Activated T-helper 2 cell treated with anti-CD3 and anti-CD28 coated beads, Interferon-gamma antibody, Interleukin-2, Interleukin-4, amounts not matched to agents 10 μg/mL and 5 μg/mL and 100 μg/mL, durations not matched to agents 14 hours and 24 hours and 36 hours (primary cell): ENCODE data around the gene RPLP1. TPM values are rescaled to one million over a fixed set of nuclear protein-coding genes. Genes with fewer than 3 reads are reported as not detected.

Source experiments
- DNase-seq: peaks from one replicate; pipeline ENCODE4 v3.0.0; 2021; ENCODE audit warnings: low spot score
- H3K27ac Mint-ChIP-seq: one replicate; pipeline ENCODE4 v1.8.0; 2021; ENCODE audit warnings: mixed read lengths
- H3K27me3 Mint-ChIP-seq: one replicate; pipeline ENCODE4 v1.8.0; 2021; ENCODE audit warnings: low read depth, mixed read lengths
- H3K36me3 Mint-ChIP-seq: one replicate; pipeline ENCODE4 v1.8.0; 2021; ENCODE audit warnings: low read depth, mixed read lengths
- H3K4me1 Mint-ChIP-seq: one replicate; pipeline ENCODE4 v1.8.0; 2021; ENCODE audit warnings: low read depth, mixed read lengths
- H3K4me3 Mint-ChIP-seq: one replicate; pipeline ENCODE4 v1.8.0; 2021; ENCODE audit warnings: low read depth, mild to moderate bottlenecking, moderate library complexity, mixed read lengths
- H3K9me3 Mint-ChIP-seq: one replicate; pipeline ENCODE4 v1.8.0; 2021; ENCODE audit warnings: mixed read lengths
- intact Hi-C: fragments of 100-400 bp; cut with micrococcal nuclease; formaldehyde crosslinking; loops from one replicate; pipeline ENCODE4 v1.15.1; 2023
- total RNA-seq: library from RNA; stranded (reverse); gene quantifications from 2 replicates; pipeline ENCODE4 v1.2.3, GENCODE V29; 2022

The RPLP1 gene
- total RNA-seq, 1 donor from 2014 or later = 1,844 TPM

- Mint-ChIP-seq H3K4me3 (no peak overlapping the region), H3K4me1 (peaks cover 7% of the 10 kb centered on the region), H3K9me3 (peaks cover 5% of the 10 kb centered on the region), H3K36me3 (no peaks in the 10 kb centered on the region), H3K27me3 (no peaks in the 10 kb centered on the region), H3K27ac (no peak overlapping the region)
- intact Hi-C loops = no loop called here
- DNase-seq = no peak
Measured at GRCh38 chr15:69496001-69496400, 43.4 kb downstream of the RPLP1 start.

- intact Hi-C loops = no loop called here
- Mint-ChIP-seq H3K36me3 (no peaks in the 10 kb centered on the region), H3K4me1 (peaks cover 7% of the 10 kb centered on the region), H3K4me3 (no peak overlapping the region), H3K9me3 (no peaks in the 10 kb centered on the region), H3K27me3 (no peaks in the 10 kb centered on the region), H3K27ac (no peak overlapping the region)
- no peak for DNase-seq
Measured at GRCh38 chr15:69497076-69497475, 44.5 kb downstream of the RPLP1 start.

GRCh38 chr15:69497667-69498066 is 45.0 kb downstream of the RPLP1 start:
- intact Hi-C loops = no loop called here
- no peaks in the 10 kb centered on the region for H3K36me3 Mint-ChIP-seq
- DNase-seq = no peak
- peaks cover 7% of the 10 kb centered on the region for H3K4me1 Mint-ChIP-seq
- H3K4me3 Mint-ChIP-seq = no peak overlapping the region
- H3K27me3 Mint-ChIP-seq = no peaks in the 10 kb centered on the region
- H3K9me3 Mint-ChIP-seq = no peaks in the 10 kb centered on the region
- no peak overlapping the region for H3K27ac Mint-ChIP-seq

- H3K27me3 Mint-ChIP-seq = no peaks in the 10 kb centered on the region
- H3K9me3 Mint-ChIP-seq = no peaks in the 10 kb centered on the region
- peaks cover 7% of the 10 kb centered on the region for H3K4me1 Mint-ChIP-seq
- DNase-seq = no peak
- H3K36me3 Mint-ChIP-seq = no peaks in the 10 kb centered on the region
- H3K27ac Mint-ChIP-seq = no peak overlapping the region
- no peak overlapping the region for H3K4me3 Mint-ChIP-seq
- intact Hi-C loops = no loop called here
Measured at GRCh38 chr15:69498282-69498681, 45.7 kb downstream of the RPLP1 start.

GRCh38 chr15:69498987-69499386 is 46.4 kb downstream of the RPLP1 start:
- no peak for DNase-seq
- no peaks in the 10 kb centered on the region for H3K36me3 Mint-ChIP-seq
- H3K4me1 Mint-ChIP-seq = peaks cover 7% of the 10 kb centered on the region
- H3K4me3 Mint-ChIP-seq = no peak overlapping the region
- no peaks in the 10 kb centered on the region for H3K9me3 Mint-ChIP-seq
- H3K27ac Mint-ChIP-seq = no peak overlapping the region
- H3K27me3 Mint-ChIP-seq = no peaks in the 10 kb centered on the region
- intact Hi-C loops = no loop called here

GRCh38 chr15:69499521-69500211 is 47.0 kb downstream of the RPLP1 start:
- H3K27me3 Mint-ChIP-seq = peaks cover 2% of the 10 kb centered on the region
- no peak overlapping the region for H3K4me3 Mint-ChIP-seq
- H3K27ac Mint-ChIP-seq = no peak overlapping the region
- H3K9me3 Mint-ChIP-seq = no peaks in the 10 kb centered on the region
- DNase-seq = no peak
- peaks cover 7% of the 10 kb centered on the region for H3K4me1 Mint-ChIP-seq
- no peaks in the 10 kb centered on the region for H3K36me3 Mint-ChIP-seq
- intact Hi-C loops = no loop called here

- no peak for DNase-seq
- Mint-ChIP-seq H3K27ac (no peak overlapping the region), H3K36me3 (no peaks in the 10 kb centered on the region), H3K4me3 (no peak overlapping the region), H3K9me3 (no peaks in the 10 kb centered on the region), H3K4me1 (peaks cover 7% of the 10 kb centered on the region), H3K27me3 (peaks cover 2% of the 10 kb centered on the region)
- intact Hi-C loops = no loop called here
Measured at GRCh38 chr15:69500339-69500738, 47.7 kb downstream of the RPLP1 start.

GRCh38 chr15:69501456-69501855 is 48.8 kb downstream of the RPLP1 start:
- H3K27me3 Mint-ChIP-seq = peaks cover 2% of the 10 kb centered on the region

GRCh38 chr15:69502470-69503045 is 49.9 kb downstream of the RPLP1 start:
- Mint-ChIP-seq H3K36me3 (no peaks in the 10 kb centered on the region), H3K27ac (no peak overlapping the region), H3K9me3 (no peaks in the 10 kb centered on the region), H3K4me3 (no peak overlapping the region), H3K27me3 (peaks cover 2% of the 10 kb centered on the region), H3K4me1 (peaks cover 3% of the 10 kb centered on the region)
- no peak for DNase-seq
- intact Hi-C loops = no loop called here

More at GRCh38 chr15:69501456-69501855, 48.8 kb downstream of the RPLP1 start:
- Mint-ChIP-seq H3K4me1 (peaks cover 7% of the 10 kb centered on the region), H3K4me3 (no peak overlapping the region), H3K27ac (no peak overlapping the region), H3K36me3 (no peaks in the 10 kb centered on the region), H3K9me3 (no peaks in the 10 kb centered on the region)
- intact Hi-C loops = no loop called here
- no peak for DNase-seq

GRCh38 chr15:69504352-69505040 is 51.9 kb downstream of the RPLP1 start:
- Mint-ChIP-seq H3K4me1 (peaks cover 5% of the 10 kb centered on the region), H3K27me3 (peaks cover 2% of the 10 kb centered on the region), H3K4me3 (no peak overlapping the region), H3K9me3 (no peaks in the 10 kb centered on the region), H3K36me3 (no peaks in the 10 kb centered on the region), H3K27ac (no peak overlapping the region)
- intact Hi-C loops = no loop called here
- DNase-seq = no peak

Other genes starting within 250 kb of the RPLP1 start
- gene PAQR5, start 153.9 kb upstream of the RPLP1 start, total RNA-seq = not detected in 2 replicates
- gene KIF23, start 38.5 kb upstream of the RPLP1 start, total RNA-seq = 44.5 and 46.8 TPM in 2 replicates